Measurements from ENCODE around the gene BCL3.
A peak's percentile ranks its signal among the peaks of the same experiment; 100 is the strongest.
"Not testable (repeated sequence)": the region's sequence is repeated elsewhere in the genome, so short reads cannot be mapped to it uniquely, and the experiment has no call there.

BCL3 gene

GRCh38 chr19:44721369-44721768, 27.1 kb upstream of the BCL3 start:
- DNase-seq = not testable (repeated sequence)

- no peak for DNase-seq
Measured at GRCh38 chr19:44722131-44723121, 26.1 kb upstream of the BCL3 start.

GRCh38 chr19:44723299-44723951, 25.1 kb upstream of the BCL3 start:
- no peak for DNase-seq

GRCh38 chr19:44723952-44724319, 24.6 kb upstream of the BCL3 start:
- peak; percentile 89 for DNase-seq

GRCh38 chr19:44725251-44725650, 23.3 kb upstream of the BCL3 start:
- no peak for DNase-seq

GRCh38 chr19:44725684-44726083, 22.8 kb upstream of the BCL3 start:
- no peak for DNase-seq

GRCh38 chr19:44726465-44726864, 22.0 kb upstream of the BCL3 start:
- DNase-seq = no peak

GRCh38 chr19:44728178-44728577, 20.3 kb upstream of the BCL3 start:
- DNase-seq = no peak

GRCh38 chr19:44729516-44730033, 18.9 kb upstream of the BCL3 start:
- no peak for DNase-seq

- no peak for DNase-seq
Measured at GRCh38 chr19:44731081-44731480, 17.4 kb upstream of the BCL3 start.

- DNase-seq = no peak
Measured at GRCh38 chr19:44731622-44732021, 16.9 kb upstream of the BCL3 start.

- no peak for DNase-seq
Measured at GRCh38 chr19:44732235-44733014, 16.1 kb upstream of the BCL3 start.

- no peak for DNase-seq
Measured at GRCh38 chr19:44734357-44734756, 14.2 kb upstream of the BCL3 start.

- DNase-seq = no peak
Measured at GRCh38 chr19:44735011-44735410, 13.5 kb upstream of the BCL3 start.

- no peak for DNase-seq
Measured at GRCh38 chr19:44737238-44738071, 11.1 kb upstream of the BCL3 start.

- DNase-seq = no peak
Measured at GRCh38 chr19:44738136-44738535, 10.4 kb upstream of the BCL3 start.

GRCh38 chr19:44738603-44739558, 9.6 kb upstream of the BCL3 start:
- DNase-seq = no peak

- DNase-seq = no peak
Measured at GRCh38 chr19:44740351-44740824, 8.1 kb upstream of the BCL3 start.

- DNase-seq = no peak
Measured at GRCh38 chr19:44741258-44741731, 7.2 kb upstream of the BCL3 start.

- peak; percentile 86 for DNase-seq
Measured at GRCh38 chr19:44741841-44742329, 6.6 kb upstream of the BCL3 start.
